Right lung (tissue), 5 donors: ENCODE measurements around the gene SIRT2. TPM values are rescaled to one million over a fixed set of nuclear protein-coding genes. Genes with fewer than 3 reads are reported as not detected.
"Not testable (repeated sequence)": the region's sequence is repeated elsewhere in the genome, so short reads cannot be mapped to it uniquely, and the experiment has no call there.

ENCODE experiments used
- DNase-seq, 2 donors: peaks; one replicate each; pipeline ENCODE4 v3.0.0-alpha.2; 2013
- polyA plus RNA-seq, 5 donors: library from polyadenylated mRNA; unstranded; fragments of 120-200 nt; gene quantifications; one replicate each; pipeline versions ENCODE4 v1.2.1 to v1.2.3, GENCODE V29; 2013; ENCODE audit warnings: inconsistent platforms in 1 of 5, low replicate concordance in 1 of 5; ENCODE audit not compliant: insufficient read length in 5 of 5, insufficient read depth in 1 of 5

SIRT2 gene
- polyA plus RNA-seq, 5 donors, result 46.7 to 60.0 (median 56.8) TPM

DNA sequence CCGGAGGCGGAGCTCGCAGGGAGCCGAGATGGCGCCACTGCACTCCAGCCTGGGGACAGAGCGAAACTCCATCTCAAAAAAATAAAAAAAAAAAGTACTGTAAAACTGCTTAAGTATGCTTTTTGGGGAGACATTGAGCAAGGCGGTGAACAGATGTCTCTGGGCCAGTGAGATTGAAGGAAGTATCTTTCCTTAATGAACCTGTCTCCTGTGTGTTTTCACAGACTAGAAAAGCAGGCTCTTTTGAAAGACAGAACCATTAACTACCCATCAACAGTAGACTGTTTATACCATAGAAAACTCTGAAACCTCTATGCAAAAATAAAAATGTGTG is 66.4 kb downstream of the SIRT2 start:
- peak in 1 of 2 donors; percentile 24 for DNase-seq

DNA sequence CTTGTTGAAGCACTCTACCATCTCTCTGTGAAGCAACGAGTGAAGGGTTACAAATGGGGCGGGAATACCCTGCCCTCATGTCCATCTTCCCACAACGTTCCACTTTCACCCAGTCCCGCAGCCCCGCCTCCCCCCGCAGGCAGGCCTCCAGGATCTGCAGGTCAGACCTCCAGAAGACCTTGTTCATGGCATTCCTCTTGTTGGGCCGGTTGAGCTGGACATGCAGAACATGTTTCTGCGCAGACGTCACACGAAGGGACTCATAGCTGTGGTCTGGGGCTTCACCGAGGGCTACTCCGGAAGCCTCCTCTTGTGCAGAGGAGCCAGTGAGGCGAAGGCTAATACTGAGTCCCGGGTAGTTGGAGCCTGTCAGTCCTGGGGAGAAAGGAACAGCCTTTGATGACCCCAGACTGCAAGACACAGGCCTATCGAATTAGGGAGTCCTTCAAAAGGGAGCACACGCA is 68.2 kb downstream of the SIRT2 start:
- DNase-seq, result peak; percentile 62 to 65

DNA sequence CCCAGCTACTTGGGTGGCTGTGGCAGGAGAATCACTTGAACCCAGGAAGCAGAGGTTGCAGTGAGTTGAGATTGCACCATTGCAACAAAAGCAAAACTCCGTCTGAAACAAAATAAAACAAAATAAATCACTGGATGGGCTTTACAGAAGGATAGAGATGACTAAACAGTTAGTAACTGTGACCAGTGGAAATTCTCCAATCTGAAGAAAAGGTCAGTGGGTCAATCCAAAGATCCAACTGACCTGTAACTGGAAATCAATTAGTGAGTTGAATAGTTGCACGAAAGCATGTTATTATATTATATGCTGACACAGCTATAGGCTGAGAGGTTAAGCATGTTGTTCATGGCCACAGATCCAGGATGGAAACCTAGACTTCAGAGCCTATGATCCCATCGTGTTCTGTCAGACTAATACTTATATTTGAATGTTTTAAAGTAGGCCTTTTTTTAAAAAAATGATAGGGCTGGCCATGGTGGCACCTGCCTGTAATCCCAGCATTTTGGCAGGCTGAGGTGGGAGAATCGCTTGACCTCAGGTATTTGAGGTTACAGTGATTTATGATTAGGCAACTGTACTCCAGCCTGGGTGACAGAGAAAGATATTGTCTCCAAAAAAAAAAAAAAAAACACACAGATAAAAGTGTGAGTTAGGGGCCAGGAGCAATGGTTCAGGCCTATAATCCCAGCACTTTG is 69.2 kb downstream of the SIRT2 start:
- no peak for DNase-seq

DNA sequence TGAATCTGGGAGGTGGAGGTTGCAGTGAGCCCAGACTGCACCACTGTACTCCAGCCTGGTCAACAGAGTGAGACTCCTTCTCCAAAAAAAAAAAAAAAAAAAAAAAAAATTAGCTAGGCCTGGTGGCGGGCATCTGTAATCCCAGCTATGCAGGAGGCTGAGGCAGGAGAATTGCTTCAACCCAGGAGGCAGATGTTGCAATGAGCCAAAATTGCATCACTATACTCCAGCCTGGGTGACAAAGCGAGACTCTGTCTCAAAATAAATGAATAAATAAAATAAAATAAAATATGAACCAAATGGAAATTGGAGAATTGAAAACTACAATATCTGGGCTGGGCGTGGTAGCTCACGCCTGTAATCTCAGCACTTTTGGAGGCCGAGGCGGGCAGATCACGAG is 70.2 kb downstream of the SIRT2 start:
- DNase-seq, result not testable (repeated sequence)

Other genes starting within 250 kb of the SIRT2 start
- 1 to 10 TPM; 2.4 to 5.7 (median 3.6) TPM for gene CAPN12, start 155.1 kb downstream of the SIRT2 start, polyA plus RNA-seq
- 1 to 10 TPM in 2 of 5 donors, under 1 TPM in 2, not detected in 1; 0.26 to 2.2 (median 1.2) TPM for gene LGALS7, start 126.1 kb downstream of the SIRT2 start, polyA plus RNA-seq
- 1 to 10 TPM in 3 of 5 donors, under 1 TPM in 1, not detected in 1; 0.71 to 1.2 (median 1.1) TPM for gene LGALS7B, start 110.4 kb downstream of the SIRT2 start, polyA plus RNA-seq
- gene LGALS4, start 86.7 kb downstream of the SIRT2 start, polyA plus RNA-seq, result 1 to 10 TPM in 4 of 5 donors, under 1 TPM in 1; 0.83 to 4.7 (median 2.5) TPM
- gene ECH1, start 67.8 kb downstream of the SIRT2 start, polyA plus RNA-seq, result 100 to 1,000 TPM in 3 of 5 donors, 10 to 100 TPM in 2; 86.0 to 132 (median 117) TPM
- gene HNRNPL, start 49.6 kb downstream of the SIRT2 start, polyA plus RNA-seq, result 100 to 1,000 TPM; 370 to 435 (median 405) TPM
- gene RINL, start 21.3 kb downstream of the SIRT2 start, polyA plus RNA-seq, result 1 to 10 TPM; 6.4 to 9.4 (median 8.4) TPM
- 10 to 100 TPM in 1 of 5 donors, 1 to 10 TPM in 4; 4.7 to 10.1 (median 5.5) TPM for gene NFKBIB, start 351 bp upstream of the SIRT2 start, polyA plus RNA-seq
- 1 to 10 TPM in 2 of 5 donors, under 1 TPM in 2, not detected in 1; 0.46 to 1.1 (median 0.80) TPM for gene CCER2, start 12.6 kb upstream of the SIRT2 start, polyA plus RNA-seq
- 10 to 100 TPM; 28.8 to 42.3 (median 37.7) TPM for gene SARS2, start 31.1 kb upstream of the SIRT2 start, polyA plus RNA-seq
- gene MRPS12, start 31.3 kb upstream of the SIRT2 start, polyA plus RNA-seq, result 10 to 100 TPM; 10.9 to 25.8 (median 15.0) TPM
- 10 to 100 TPM; 36.5 to 48.9 (median 44.2) TPM for gene FBXO17, start 76.1 kb upstream of the SIRT2 start, polyA plus RNA-seq
- 1 to 10 TPM; 3.6 to 5.1 (median 4.1) TPM for gene FBXO27, start 132.9 kb upstream of the SIRT2 start, polyA plus RNA-seq
- gene ACP7, start 184.8 kb upstream of the SIRT2 start, polyA plus RNA-seq, result under 1 TPM; 0.08 to 0.16 (median 0.14) TPM
- gene PAK4, start 226.2 kb upstream of the SIRT2 start, polyA plus RNA-seq, result 10 to 100 TPM; 32.3 to 71.0 (median 52.4) TPM